Skeletal muscle tissue (tissue), 4 donors: ENCODE measurements around the gene MAGEF1. TPM values are rescaled to one million over a fixed set of nuclear protein-coding genes. Genes with fewer than 3 reads are reported as not detected.

ENCODE experiments used
- H3K27ac ChIP-seq: one replicate; pipeline ENCODE4 v1.7.0; 2013; ENCODE audit warnings: mild to moderate bottlenecking, low read depth, low read length, inconsistent platforms
- H3K27me3 ChIP-seq, 3 donors: one replicate each; pipeline ENCODE4 v1.7.0; 2013; ENCODE audit warnings: low read length in 3 of 3; ENCODE audit not compliant: control insufficient read depth in 3 of 3, insufficient read depth in 3 of 3
- H3K36me3 ChIP-seq, 3 donors: one replicate each; pipeline ENCODE4 v1.7.0; 2013; ENCODE audit warnings: low read length in 3 of 3; ENCODE audit not compliant: control insufficient read depth in 3 of 3, insufficient read depth in 3 of 3
- H3K4me1 ChIP-seq, 3 donors: one replicate each; pipeline ENCODE4 v1.7.0; 2013; ENCODE audit warnings: low read length in 3 of 3, mild to moderate bottlenecking in 3 of 3; ENCODE audit not compliant: control insufficient read depth in 3 of 3, insufficient read depth in 3 of 3
- H3K4me3 ChIP-seq, 3 donors: one replicate each; pipeline ENCODE4 v1.7.0; 2013; ENCODE audit warnings: low read length in 3 of 3
- H3K9ac ChIP-seq, 3 donors: one replicate each; pipeline ENCODE4 v1.7.0; 2013; ENCODE audit warnings: low read length in 3 of 3, mild to moderate bottlenecking in 3 of 3, moderate library complexity in 2 of 3, low read depth in 1 of 3
- H3K9me3 ChIP-seq, 3 donors: one replicate each; pipeline ENCODE4 v1.7.0; 2013; ENCODE audit warnings: low read length in 3 of 3; ENCODE audit not compliant: control insufficient read depth in 3 of 3
- total RNA-seq: library from RNA; depleted of rRNA; stranded (reverse); fragments of >200 nt; gene quantifications from one replicate; pipeline ENCODE4 v1.2.3, GENCODE V29; 2014
- donor health status: Osteomylitis.

Gene MAGEF1
- total RNA-seq, 1 donor from 2014 or later = 36.0 TPM

DNA sequence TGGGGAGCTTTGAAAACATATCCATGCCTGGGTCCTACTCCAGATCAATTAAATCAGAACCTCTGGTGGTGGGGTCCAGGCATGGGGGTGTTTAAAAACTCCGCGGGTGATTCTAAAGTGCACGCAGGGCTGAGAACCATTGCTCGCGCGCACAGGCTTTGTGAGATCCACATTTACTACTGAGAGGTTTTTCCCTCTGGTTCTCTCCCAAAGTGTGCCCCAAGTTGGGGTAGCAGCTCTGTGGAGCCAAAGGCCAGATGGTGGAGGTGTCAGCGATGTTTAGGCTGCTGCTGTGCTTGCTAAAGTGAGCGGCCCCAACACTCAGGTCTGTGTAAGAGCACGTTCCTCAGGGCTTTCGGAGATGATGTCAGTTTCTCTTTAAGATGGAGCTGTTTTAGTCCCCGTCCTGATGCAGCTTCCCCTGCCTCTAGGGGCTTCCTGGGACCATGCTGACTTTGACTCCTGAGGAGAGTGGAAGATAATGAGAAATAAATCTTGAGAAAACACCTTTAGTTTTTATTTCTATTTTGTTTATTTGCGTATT is 13.4 kb upstream of the MAGEF1 start:
- Histone ChIP-seq H3K27me3 (no peaks in the 10 kb centered on the region), H3K4me1 (peaks cover 0 to 5% (median 4%) of the 10 kb centered on the region in 3 donors), H3K27ac (no peak overlapping the region), H3K4me3 (no peak overlapping the region), H3K9ac (no peak overlapping the region), H3K9me3 (no peaks in the 10 kb centered on the region), H3K36me3 (no peaks in the 10 kb centered on the region)

DNA sequence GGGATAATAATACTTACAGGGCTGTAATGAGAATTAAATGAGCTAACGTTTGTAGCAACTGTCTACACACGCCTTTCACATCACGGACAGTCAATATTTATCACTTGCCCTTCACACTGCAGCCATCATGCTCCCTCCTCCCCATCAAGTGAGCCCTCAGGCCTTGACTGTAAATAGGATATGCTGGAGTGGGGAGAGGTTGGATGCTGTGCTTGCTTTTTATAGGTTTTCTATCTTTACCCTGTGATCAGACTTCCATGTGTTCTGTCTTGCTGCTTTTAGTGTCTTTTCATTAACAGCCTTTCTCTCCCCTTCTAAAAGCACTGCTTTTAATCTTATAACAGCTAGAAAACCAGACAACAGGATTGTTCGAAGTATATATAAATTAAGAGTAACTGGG is 12.8 kb upstream of the MAGEF1 start:
- Histone ChIP-seq H3K9me3 (no peaks in the 10 kb centered on the region), H3K27me3 (no peaks in the 10 kb centered on the region), H3K4me3 (no peak overlapping the region), H3K4me1 (peaks cover 0 to 5% (median 4%) of the 10 kb centered on the region in 3 donors), H3K9ac (no peak overlapping the region), H3K27ac (no peak overlapping the region), H3K36me3 (no peaks in the 10 kb centered on the region)

DNA sequence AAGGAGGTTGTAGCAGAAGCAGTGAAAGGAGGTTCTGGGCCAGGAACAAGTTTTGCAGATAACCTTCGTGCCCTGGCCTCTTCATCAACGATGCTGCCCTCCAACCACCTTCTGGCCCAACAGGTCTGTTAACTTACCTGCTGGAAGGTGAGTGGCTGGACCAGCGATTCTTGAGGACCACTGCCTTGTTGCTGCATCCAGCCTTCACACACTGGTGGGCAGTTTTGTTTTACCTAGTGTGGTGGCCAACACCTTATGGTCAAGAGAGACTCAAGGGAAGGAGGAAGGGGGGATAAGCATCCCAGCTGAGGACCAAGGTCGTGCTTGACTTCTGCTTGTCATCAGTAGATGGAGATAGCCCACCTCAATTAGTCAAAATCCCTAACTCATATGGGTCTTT is 7.8 kb upstream of the MAGEF1 start:
- H3K27me3 ChIP-seq = no peaks in the 10 kb centered on the region
- H3K9me3 ChIP-seq = no peaks in the 10 kb centered on the region
- no peak overlapping the region for H3K27ac ChIP-seq
- H3K4me1 ChIP-seq = peaks cover 3 to 16% (median 13%) of the 10 kb centered on the region in 3 donors
- H3K4me3 ChIP-seq = no peak overlapping the region
- H3K9ac ChIP-seq = no peak overlapping the region
- no peaks in the 10 kb centered on the region for H3K36me3 ChIP-seq

DNA sequence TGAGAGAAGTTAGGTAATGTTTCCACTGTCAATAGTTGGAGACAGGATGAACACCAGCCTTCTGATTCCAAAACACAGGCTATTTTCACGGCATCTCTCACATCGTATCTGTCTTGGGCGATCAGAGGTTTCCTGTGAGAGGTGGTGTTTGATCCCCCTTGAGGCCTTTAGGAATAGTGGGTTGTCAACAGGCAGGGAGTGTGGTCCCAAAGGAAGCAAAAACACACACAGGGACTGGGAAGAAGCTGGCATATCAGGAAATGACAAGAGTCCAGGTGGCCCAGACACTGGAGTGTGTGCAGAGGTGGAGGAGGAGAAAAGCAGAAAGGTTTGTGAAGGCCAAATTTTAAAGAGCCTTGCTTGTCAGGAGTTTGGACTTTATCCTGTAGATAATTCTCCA is 6.6 kb upstream of the MAGEF1 start:
- H3K27me3 ChIP-seq = no peaks in the 10 kb centered on the region
- H3K9me3 ChIP-seq = no peaks in the 10 kb centered on the region
- H3K4me1 ChIP-seq = peaks cover 3 to 16% (median 13%) of the 10 kb centered on the region in 3 donors
- no peak overlapping the region for H3K4me3 ChIP-seq
- no peak overlapping the region for H3K27ac ChIP-seq
- no peaks in the 10 kb centered on the region for H3K36me3 ChIP-seq
- no peak overlapping the region for H3K9ac ChIP-seq

DNA sequence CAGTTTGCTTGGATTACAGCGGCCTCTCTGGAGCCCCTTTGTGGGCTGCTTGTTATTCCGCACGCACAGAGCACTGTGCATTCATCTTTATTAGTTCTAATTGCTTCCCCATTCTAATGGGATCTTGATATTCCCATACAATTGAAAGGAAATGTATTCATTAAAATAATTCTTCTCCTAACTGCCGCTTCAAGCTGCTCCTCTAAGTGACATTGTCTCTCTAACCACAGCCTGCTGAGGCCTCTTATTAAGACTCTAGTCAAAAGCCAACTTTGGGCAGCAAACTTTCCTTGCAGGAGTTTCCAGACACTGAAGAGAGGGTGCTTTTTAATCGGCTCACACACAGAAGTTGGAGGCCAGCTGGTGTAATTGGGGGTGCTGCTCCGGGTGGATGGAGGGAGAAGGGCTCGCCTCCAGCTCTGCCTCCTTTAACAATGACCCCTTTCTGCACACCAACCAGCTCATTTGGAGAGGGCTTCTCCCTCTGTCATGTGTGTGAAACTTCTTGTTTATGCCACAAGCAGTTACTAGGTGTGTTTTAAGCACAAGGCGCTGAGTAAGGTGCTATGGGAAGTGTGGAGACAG is 5.6 kb upstream of the MAGEF1 start:
- H3K9me3 ChIP-seq = no peaks in the 10 kb centered on the region
- no peak overlapping the region for H3K4me3 ChIP-seq
- no peaks in the 10 kb centered on the region for H3K36me3 ChIP-seq
- H3K27ac ChIP-seq = peak overlapping the region; percentile 67
- no peak overlapping the region for H3K9ac ChIP-seq
- no peaks in the 10 kb centered on the region for H3K27me3 ChIP-seq
- H3K4me1 ChIP-seq = peaks cover 3 to 16% (median 13%) of the 10 kb centered on the region in 3 donors

DNA sequence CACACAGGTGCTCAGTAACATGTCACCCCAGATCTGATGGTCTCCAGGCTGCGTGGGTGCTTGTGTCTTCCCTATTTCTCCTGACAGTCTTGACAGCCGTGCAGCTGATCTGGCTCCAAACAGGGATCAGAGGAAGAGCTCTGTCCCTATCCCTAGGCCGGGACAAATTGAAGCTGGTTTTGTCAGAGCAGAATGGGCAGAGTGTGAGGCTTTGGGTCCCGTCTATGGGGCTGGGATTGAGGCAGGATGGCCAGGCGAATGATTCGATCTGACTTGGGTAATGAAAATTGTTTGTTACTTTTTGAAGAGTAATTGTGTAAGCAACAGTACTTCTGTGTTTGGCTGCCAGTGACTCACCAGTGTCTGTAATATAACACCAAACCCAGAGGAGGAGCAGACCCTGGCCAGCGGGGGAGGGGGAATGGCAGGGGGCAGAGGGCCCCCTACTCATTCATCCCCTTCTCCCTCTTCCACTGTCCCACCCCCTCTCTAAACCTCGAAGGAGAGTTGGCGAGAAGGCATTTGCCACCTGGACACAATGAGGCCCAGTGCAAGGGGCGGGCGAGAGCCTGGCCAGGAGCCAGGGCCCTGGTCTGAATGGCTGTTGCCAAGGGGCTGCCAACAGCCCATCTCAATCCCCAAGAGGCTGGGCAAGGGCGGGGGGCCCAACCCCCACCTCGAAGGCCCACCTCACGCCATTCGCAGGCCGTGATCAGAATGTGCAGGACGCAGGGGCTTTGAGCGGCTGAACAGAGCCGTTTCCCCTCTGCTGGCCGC is 4.9 kb upstream of the MAGEF1 start:
- no peaks in the 10 kb centered on the region for H3K27me3 ChIP-seq

DNA sequence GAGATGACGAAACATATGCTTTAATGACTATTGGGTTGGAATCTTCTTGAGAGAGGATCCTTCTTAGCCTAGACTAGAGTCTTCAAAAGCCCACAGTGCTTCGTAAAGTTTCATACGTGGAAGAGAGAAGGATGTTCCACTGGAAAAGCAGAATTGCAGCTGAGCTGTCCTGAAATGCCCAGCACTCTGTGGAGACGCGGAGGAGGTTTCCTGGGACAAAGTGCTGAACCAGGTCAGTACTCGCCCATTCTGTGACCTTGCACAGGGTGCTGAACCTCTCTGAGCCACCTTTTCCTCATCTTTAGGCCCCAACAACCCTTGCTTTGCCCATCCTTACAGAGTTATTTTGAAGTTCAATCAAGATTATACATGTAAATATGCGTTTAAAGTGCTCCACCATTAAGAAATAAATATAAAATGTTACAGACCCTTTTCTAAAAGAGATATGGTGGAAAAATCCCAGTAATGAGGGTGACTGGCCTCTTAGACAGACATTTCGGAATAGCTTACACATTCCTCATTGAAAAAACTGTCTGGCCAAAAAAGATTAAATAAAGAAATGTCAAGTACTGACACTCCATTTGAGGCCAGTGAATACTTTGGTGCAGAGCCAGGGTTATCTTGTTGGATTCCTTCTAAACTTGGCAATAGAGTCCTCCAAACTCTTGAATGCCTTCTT is 4.2 kb upstream of the MAGEF1 start:
- Histone ChIP-seq H3K9ac (no peak overlapping the region), H3K27ac (peak overlapping the region; percentile 67), H3K27me3 (no peaks in the 10 kb centered on the region), H3K4me1 (peaks cover 3 to 28% (median 16%) of the 10 kb centered on the region in 3 donors), H3K9me3 (no peaks in the 10 kb centered on the region), H3K36me3 (no peaks in the 10 kb centered on the region), H3K4me3 (no peak overlapping the region)

More for the DNA sequence above, 4.9 kb upstream of the MAGEF1 start:
- Histone ChIP-seq H3K4me1 (peaks cover 3 to 21% (median 16%) of the 10 kb centered on the region in 3 donors), H3K4me3 (no peak overlapping the region), H3K9me3 (no peaks in the 10 kb centered on the region), H3K36me3 (no peaks in the 10 kb centered on the region), H3K27ac (peak overlapping the region; percentile 67), H3K9ac (peak overlapping the region in 1 of 3 donors; percentile 45)

DNA sequence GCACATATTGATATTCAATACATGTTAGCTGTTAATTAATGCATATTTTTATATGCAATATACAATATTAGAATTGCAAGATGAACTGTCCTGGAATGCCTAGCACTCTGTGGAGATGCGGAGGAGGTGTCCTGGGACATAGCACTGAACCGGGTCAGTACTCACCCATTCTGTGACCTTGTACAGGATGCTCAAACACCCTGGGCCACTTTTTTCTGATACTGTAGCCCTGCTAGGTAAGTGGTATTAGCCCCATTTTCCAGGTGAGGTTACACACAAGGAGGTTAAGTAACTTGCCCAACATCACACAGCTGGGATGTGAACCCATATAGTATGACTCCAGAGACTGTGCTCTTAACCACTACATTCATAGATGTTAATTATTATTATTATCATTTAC is 1.7 kb upstream of the MAGEF1 start:
- no peaks in the 10 kb centered on the region for H3K27me3 ChIP-seq
- no peak overlapping the region for H3K27ac ChIP-seq
- peaks cover 0 to 3% (median 0%) of the 10 kb centered on the region in 3 donors for H3K36me3 ChIP-seq
- H3K9ac ChIP-seq = no peak overlapping the region
- peaks cover 12 to 41% (median 26%) of the 10 kb centered on the region in 3 donors for H3K4me1 ChIP-seq
- H3K4me3 ChIP-seq = no peak overlapping the region
- no peaks in the 10 kb centered on the region for H3K9me3 ChIP-seq

DNA sequence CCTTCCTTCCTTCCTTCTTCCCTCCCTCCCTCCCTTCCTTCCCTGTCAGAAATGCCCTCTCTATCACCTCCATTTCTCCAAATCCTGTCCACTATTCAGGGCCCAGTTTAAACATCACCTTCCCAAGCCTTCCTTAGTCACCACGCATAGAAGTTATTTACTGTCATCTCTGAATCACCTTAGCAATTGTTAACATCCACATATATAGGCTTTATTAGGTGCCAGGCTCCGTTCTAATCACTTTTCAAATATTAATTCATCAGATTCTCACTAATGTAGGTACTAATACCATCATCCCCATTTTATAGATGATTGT is 1.1 kb upstream of the MAGEF1 start:
- Histone ChIP-seq H3K27me3 (no peaks in the 10 kb centered on the region), H3K4me1 (peaks cover 12 to 41% (median 26%) of the 10 kb centered on the region in 3 donors), H3K27ac (no peak overlapping the region), H3K36me3 (peaks cover 0 to 3% (median 0%) of the 10 kb centered on the region in 3 donors), H3K9me3 (no peaks in the 10 kb centered on the region), H3K9ac (no peak overlapping the region), H3K4me3 (no peak overlapping the region)
